Stimulated activated CD4-positive, alpha-beta T cell treated with anti-CD3 and anti-CD28 coated beads, Interleukin-15, amount 100 ng/mL, for 48 hours (primary cell): ENCODE measurements around the gene GAB3.

Experiments used
- DNase-seq, 2 donors: peaks; one replicate each; pipeline ENCODE4 v3.0.0-alpha.2; 2020; ENCODE audit warnings: low read depth in 2 of 2

The GAB3 gene

GRCh38 chrX:154750301-154751202, at the start of gene GAB3:
Gene GAB3, minus strand, starts transcription at chrX:154751077. Its CDS starts 52 bp downstream, at chrX:154751025.
- DNase-seq = no peak

- no peak for DNase-seq
These were observed 48.9 kb upstream of the GAB3 start for GRCh38 chrX:154799556-154800348.

GRCh38 chrX:154797006-154797405, 46.1 kb upstream of the GAB3 start:
- DNase-seq = no peak

- DNase-seq = no peak
These were observed 44.1 kb upstream of the GAB3 start for GRCh38 chrX:154795016-154795415.

GRCh38 chrX:154793084-154793795, 42.4 kb upstream of the GAB3 start:
- DNase-seq = no peak

- no peak for DNase-seq
These were observed 41.1 kb upstream of the GAB3 start for GRCh38 chrX:154791939-154792338.

- DNase-seq = no peak
These were observed 40.6 kb upstream of the GAB3 start for GRCh38 chrX:154791467-154791866.

- no peak for DNase-seq
These were observed 34.8 kb upstream of the GAB3 start for GRCh38 chrX:154785716-154786115.

- no peak for DNase-seq
These were observed 33.5 kb upstream of the GAB3 start for GRCh38 chrX:154784149-154784995.

- no peak for DNase-seq
These were observed 30.1 kb upstream of the GAB3 start for GRCh38 chrX:154780968-154781367.

GRCh38 chrX:154779261-154779660, 28.4 kb upstream of the GAB3 start:
- no peak for DNase-seq

- no peak for DNase-seq
These were observed 25.9 kb upstream of the GAB3 start for GRCh38 chrX:154776753-154777152.

GRCh38 chrX:154775419-154776349, 24.8 kb upstream of the GAB3 start:
- no peak for DNase-seq

- DNase-seq = no peak
These were observed 23.7 kb upstream of the GAB3 start for GRCh38 chrX:154774622-154775021.

- peak; percentile 91 to 93 for DNase-seq
These were observed 11.8 kb upstream of the GAB3 start, which contains the start of gene DKC1 for GRCh38 chrX:154762537-154763296. Gene DKC1, plus strand, starts transcription at chrX:154762864. Its CDS starts 102 bp downstream, at chrX:154762966.

GRCh38 chrX:154761977-154762536, 11.2 kb upstream of the GAB3 start:
- DNase-seq = no peak

- no peak for DNase-seq
These were observed 7.8 kb upstream of the GAB3 start for GRCh38 chrX:154758696-154759095.

- no peak for DNase-seq
These were observed 893 bp upstream of the GAB3 start for GRCh38 chrX:154751669-154752271.
